Stimulated activated CD4-positive, alpha-beta T cell treated with anti-CD3 and anti-CD28 coated beads, Interleukin-2, amount 100 ng/mL, for 48 hours (primary cell): Measurements from ENCODE around the gene DCDC2.
"Not testable (repeated sequence)": the region's sequence is repeated elsewhere in the genome, so short reads cannot be mapped to it uniquely, and the experiment has no call there.

ENCODE experiments used
- DNase-seq, 2 donors: peaks; one replicate each; pipeline ENCODE4 v3.0.0-alpha.2; 2020

DCDC2 gene

DNA sequence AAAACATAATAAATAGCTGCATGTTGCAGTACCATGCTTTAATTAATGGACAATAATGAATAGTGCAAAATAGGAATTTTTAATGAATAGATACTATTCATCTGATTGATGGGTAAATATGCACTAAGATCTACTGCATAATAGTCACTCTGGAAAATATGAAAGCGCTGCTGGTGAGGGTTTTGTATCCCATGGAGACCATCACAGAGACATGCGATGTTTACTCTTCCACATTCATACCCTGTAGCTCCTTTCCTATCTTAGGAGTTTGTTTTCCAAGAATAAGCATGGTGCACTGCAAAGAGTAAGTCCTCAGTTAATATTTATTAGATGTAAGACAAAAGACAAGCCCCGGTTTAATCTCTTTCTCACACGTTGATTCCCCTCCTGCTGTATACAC lies 150.4 kb downstream of the DCDC2 start:
- DNase-seq: no peak

DNA sequence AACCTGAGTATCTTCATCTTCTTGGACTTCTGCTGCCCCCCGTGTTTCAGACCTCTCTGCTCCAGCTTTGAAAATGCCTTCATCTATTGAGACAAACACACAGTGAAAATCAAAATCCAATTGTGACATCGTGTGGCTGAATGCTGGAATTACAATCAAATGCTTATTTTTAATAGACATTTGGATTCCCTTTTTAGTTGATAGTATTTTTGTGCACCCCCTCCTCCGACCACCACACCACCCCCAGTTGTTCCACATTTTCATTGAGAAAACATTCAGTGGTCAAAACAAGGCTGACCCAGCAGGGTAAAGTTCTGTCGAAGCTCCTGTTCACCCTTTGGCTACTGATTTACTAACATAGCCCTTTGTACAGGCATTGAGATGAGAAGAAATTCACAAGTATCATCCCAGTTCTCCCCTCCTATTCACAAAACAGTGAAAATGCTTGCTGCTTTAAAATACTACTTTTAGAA lies 152.8 kb downstream of the DCDC2 start:
- DNase-seq: peak; percentile 5 to 10

DNA sequence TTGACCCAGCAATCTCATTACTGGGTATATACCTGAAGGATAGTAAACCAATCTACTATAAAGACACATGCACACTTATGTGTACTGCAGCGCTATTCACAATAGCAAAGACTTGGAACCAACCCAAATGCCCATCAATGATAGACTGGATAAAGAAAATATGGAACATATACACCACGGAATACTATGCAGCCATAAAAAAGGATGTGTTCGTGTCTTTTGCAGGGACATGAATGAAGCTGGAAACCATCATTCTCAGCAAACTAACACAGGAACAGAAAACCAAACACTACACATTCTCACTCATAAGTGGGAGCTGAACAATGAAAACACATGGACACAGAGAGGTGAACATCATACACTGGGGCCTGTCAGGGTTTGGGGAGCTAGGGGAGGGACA lies 153.7 kb downstream of the DCDC2 start:
- DNase-seq: not testable (repeated sequence)

DNA sequence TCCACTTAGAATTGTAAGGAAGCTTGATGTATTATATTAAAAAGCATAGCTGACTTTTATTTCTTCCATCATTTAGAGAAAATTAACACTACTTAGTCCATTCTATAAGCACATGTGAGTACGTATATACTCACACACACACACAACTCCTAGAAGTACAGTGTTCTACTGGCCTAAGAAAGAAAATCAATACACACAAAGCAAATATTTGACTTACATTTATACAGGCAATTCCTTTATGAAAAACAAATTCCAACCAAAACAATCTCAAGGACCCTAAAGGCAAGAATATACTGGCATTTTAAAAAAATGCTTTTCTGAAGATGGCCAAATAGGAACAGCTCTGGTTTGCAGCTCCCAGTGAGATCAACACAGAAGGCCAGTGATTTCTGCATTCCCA lies 160.0 kb downstream of the DCDC2 start:
- no peak for DNase-seq

DNA sequence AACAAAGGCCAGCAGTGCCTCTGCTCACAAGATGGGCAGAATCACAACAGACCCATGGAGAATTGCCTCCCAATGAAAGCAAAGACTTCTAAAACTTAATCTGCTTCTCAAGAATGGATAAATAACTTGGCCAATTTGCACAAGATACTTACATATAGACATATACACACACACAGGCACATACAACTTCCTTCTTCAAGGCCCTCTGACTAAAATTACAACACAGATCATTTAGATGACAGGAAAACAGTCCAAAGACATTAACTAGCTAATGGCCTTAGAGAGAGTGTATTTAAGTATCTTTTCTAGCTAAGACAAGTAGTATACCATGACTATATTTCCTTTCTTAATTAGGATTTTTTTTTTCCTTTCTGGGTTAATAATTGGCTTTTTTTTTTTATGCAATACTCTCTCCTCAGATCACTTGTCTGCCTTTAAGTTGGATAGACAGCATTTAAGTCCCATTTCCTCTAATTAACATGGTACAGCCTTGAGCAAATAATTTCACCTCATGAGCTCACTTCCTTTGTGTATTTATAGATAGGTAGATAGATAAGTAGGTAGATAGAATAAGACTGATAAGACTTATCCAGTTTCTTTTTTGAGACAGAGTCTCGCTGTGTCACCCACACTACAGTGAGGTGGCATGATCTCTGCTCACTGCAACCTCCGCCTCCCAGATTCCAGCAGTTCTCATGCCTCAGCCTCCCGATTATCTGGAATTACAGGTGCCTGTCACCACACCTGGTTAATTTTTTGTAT lies 161.8 kb downstream of the DCDC2 start:
- no peak for DNase-seq

DNA sequence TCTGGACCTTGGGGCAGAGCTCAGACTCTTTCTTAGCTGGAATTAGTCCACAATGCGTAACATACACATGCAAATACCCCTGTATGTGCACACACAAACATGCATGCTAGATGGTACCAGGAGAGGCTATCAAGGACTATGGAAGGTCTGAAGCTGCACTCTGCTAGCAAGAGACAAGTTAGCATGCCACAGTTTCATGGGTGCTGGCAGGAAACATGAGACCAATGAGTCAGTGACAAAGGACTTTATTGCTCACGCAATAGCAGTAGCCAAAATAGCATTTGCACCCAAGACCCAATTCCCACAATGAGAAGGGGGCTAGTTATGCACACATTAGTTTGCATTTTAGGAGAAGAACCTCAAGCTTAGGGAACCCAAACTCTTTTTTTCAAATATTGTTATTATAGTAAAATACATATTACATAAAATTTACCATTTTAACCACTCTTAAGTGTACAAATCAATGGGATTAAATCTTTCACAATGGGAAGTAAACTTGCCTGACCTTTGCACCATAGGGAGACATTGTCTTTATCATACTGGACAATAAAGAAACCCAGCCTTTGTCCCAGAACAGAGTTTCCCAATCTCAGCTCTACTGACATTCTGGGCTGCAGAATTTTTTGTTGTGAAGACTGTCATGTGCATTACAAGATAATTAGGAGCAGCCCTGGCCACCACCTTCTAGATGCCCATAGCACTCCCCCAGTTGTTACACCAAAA lies 162.7 kb downstream of the DCDC2 start:
- DNase-seq: no peak

DNA sequence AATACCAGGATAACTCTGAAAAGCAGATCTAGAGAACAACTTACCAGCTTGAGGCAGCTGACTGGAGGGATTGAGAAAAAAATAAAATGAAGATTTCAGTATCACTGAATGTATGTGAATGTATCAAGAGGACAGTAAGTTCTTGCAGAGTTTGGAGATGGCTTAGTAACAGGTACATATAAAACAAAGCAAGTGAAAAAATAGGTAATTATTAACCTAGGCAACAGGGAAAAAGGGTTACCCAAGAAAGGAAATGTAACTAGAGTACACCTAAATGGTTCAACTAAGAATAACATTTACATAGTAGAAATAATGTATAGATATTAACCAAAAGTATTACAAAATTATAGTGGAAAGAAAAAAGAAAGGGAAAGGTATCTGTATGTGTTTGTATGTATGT lies 164.5 kb downstream of the DCDC2 start:
- no peak for DNase-seq

DNA sequence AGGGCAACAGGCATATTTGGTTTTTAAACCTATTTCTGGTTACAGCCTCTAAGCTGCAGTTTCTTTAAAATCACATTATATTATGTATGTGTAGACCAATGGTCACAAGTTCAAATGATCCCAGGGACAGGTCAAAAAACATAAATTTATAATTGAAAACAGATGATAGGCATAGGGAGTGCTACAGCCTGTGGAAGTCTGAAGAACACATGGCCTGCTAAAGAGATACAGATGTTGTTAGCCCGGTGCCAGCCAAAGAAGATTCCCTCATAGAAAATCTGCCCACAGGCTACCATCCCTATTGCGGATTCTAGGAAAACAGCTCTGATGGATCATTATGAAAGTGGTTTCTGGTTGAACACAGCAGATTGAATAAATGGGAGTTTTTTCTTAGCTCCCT lies 166.5 kb downstream of the DCDC2 start:
- DNase-seq: no peak

DNA sequence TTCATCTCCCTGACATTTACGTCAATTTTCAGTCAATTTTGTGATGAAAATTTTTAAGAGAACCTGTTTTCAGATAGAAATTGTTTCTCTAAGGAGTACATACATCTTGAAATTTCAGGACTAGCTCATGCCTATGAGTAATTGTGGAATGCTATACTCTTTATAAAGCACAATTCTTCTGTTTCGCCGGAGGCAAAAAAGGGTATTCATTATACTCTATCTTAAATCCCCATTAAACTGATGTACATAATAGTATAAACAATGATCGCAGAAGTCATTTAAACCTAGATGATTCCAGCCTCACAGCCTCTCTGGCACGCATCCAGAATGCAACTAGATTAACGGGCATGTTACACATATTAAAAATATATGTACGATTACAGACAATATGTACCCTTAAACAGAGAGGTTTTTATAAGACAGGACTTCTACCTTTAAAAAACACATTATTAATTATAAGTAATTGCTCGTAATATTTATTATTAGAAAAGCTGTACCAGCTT lies 169.2 kb downstream of the DCDC2 start:
- DNase-seq: no peak

DNA sequence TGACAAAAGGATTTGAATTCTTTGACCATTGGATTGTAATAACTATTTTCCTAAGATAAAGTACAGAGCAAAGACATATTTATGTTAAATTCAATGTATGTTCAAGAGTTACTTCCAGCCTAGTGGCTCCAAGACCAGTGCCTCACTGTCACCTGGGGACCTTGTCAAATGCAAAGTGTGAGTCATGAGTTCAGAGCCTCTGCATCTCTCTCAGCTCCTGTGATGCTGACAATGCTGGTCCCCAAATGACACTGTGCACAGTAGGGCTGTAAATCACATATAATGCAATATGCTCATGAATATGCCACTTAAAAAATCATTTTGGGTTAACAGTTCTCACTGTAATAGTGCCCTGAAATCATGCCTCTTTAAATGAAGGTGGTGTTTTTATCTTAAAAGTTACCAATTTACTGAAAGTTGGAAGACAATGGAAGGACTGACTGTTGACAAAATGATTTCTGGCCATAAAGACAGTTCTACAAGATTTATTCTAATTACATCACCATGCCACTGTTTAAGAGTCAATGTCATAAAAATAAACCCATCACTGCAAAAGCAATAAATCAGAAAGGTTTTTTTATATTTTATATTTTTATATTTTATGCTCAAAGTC lies 169.8 kb downstream of the DCDC2 start:
- no peak for DNase-seq

DNA sequence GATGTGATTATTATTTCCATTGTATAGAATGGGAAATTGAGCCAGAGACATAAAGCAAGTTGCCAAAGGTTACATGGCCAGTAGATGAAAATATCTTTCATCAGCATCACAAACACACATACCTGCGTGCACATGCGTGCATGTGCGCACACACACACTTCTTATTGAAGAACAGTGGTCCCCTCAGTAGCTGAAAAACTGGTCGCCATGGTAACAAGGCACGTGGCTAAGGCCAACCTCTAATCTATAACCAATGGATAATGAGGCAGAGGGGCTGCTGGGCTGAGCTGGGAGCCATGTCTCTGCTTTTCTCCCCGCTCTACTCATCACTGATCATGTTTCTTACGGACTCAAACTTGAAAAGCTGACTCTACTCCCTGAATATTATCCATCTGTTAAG lies 171.5 kb downstream of the DCDC2 start:
- no peak for DNase-seq

DNA sequence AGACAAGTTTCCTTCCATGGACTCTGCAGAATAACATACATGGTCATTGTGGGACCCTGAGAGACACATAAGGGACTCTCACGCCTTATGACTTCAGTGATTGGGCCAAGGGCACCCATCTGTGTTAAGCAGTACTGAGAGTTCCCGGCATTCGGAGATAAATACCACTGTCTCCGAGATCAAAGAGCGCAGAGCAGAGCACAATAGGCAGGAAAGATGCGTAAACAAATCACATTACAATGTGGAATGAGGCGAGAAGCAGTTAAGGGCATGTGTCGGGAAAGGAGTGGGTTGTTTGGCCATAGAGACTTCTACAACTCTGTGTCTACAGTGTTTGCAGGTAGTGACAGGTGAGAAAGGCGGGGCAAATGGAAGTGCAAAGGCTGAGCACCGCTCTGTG lies 174.3 kb downstream of the DCDC2 start:
- no peak for DNase-seq

DNA sequence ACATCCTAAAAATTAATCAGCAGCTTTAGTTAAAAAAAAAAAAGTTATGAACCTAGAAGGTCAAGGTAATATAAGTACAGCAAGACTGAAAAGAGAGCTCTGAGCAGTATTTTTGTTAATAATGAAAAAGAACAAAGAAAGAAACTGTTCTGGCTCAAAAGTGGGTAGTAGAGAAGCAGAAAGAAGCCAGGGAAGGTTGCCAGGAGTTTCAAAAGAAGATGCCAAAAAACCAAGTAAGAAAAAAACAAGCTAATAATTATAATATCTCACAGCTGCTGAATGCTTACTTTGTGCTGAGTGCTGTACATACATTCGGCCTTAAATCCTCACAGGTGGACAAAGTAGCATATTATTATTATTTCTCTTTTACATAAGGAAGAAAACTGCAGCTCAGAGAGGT lies 200.0 kb downstream of the DCDC2 start:
- DNase-seq: no peak

DNA sequence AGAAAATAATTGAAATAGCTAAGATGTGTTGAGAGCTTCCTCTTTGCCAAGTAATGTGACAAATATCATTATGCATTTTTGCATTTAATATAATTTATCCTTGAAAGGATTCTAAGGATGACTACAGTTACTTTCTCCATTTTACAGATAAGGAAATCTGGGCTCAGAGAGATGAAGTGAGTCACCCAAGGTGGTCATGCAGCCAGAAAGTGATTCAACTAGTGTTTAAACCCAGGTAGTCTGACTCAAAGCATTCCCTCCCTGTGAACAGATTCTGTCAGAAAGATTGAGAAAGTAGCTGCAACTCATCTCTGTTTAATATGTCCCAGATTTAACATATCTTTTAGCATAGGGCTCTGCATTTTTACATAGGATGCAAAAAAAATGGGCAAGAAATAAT lies 203.7 kb downstream of the DCDC2 start:
- DNase-seq: no peak

DNA sequence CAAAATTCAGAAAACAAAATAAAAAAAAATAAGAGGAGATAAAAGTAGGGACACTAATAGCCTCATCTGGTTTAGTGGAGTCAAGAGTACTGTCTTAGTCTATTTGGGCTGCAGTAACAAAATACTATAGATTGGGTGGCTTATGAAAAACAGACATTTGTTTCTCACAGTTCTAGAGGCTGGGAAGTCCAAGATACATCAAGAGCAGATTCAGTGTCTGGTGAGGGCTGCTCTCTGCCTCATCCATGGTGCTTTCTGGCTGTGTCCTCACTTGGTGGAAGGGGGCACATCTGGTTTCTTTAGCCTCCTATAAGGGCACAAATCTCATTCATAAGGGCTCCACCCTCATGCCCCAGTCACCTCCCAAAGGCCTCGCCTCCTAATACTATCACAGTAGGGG lies 205.8 kb downstream of the DCDC2 start:
- DNase-seq: no peak

DNA sequence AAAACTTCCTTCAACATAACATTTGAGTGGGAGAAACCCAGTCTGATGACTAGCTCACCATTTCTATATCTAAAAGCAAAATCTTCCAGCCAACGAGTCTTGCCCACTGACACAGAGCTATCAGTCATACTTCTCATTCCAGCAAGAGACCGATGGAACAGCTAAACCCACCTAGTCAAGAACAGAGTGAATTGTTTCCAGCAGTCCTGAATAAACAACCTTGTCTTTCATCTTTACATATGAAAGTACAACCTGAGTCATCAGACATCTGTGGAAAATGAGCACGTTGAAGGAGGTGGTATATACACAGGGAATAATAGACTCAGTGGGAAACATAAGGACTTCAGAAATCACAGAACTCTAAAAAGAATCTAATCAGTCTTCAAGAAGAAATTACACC lies 208.0 kb downstream of the DCDC2 start:
- no peak for DNase-seq

DNA sequence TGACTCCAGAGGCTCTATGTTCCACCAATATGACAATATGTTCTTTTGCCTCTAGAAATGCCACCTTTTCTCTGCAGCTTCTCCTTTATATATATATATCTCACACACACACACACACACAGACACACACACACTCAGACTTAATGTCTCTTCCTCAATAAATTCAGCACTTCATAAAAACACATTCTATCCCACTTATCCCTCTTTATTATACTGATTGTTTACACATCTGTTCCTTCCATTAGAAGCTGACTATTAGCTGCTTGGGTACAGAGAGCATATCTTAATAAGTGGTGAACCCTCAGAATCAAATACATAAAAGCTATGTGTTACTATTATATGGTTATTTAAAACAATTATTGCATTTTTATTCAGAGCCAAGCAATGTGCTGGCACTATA lies 208.6 kb downstream of the DCDC2 start:
- DNase-seq: no peak

DNA sequence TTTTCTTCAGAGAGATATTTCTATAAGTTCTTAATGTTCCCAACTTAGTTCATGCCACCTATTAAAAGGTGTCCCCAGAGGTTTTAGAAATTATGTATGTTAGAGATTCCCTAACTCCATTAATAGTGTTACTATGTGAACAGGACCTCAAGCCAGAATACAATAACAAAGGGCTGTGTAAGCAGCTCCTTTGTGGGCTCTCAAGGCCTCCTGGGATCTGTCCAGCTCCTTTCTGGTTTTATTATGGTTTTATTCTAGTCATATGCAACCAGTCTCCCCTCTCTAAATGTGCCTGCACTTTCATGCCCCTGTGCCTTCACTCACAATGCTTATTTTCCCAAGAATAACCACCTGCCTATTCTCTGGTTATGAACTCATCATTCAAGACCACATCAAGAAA lies 209.2 kb downstream of the DCDC2 start:
- DNase-seq: no peak

DNA sequence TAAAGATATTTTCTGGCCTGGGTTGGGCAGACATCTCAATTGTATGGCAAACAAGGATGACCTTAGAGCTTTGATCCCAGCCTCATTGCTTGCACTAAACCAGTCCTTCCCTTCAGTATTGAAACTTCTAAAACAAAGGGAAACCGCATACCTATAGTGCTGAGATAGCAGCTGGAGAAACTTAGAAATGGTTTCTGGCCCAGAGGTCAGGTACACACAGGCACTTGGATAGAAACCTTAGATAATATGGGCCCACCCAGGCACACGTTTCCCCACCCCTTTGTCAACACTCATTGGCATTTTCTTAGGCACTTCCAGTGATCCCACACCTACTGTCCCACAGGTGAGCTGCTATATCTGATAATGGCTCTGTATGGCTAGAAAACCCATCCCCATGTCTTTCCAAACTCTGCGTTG lies 209.7 kb downstream of the DCDC2 start:
- DNase-seq: no peak

DNA sequence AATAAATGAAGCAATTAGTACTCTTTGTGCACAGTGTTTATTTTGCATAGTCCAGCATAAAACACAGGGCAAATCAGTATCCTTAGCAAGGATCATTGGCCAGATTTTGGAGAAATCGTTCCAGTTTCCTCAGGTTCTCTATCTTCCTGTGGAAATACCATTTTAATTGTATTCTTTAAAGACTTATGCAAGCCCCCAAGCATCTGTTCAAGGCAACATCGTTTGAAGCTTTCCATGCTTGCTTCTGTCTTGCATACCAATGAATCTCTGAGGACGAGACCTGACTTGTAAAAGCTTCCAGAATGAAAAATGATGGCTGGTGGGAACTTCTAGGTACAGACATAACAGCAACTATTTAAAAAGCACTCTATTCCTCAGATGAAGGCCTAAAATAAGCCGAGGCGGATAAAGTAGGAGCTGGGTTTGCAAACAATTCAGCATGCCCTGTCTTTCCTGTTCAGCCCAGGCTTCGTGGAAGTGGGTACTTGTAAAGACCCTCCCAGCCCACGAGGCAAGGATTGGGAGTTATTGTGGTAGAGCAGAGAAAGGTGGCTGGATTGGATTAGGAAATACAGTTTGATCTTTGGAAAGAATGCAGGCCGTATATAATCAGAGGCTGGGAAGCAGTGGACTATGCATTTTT lies 210.2 kb downstream of the DCDC2 start:
- no peak for DNase-seq

DNA sequence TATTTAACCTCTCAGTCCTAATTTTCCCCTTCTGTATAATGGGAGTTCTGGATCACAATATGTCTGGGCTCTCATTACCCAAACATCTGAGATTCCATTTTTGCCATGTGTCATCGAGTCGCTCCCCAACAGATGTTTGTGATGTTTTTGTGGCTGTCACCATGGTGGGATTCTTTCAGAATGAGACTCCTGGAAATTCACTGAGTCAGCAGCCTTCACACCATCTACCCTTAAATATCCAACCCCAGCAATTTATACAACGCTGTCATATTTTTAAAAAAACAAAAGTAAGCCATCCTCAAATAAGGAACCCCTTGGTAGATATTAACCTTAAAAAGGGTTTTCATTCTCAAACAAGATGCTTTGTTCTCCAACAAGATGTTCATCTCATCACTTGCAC lies 211.0 kb downstream of the DCDC2 start:
- no peak for DNase-seq

DNA sequence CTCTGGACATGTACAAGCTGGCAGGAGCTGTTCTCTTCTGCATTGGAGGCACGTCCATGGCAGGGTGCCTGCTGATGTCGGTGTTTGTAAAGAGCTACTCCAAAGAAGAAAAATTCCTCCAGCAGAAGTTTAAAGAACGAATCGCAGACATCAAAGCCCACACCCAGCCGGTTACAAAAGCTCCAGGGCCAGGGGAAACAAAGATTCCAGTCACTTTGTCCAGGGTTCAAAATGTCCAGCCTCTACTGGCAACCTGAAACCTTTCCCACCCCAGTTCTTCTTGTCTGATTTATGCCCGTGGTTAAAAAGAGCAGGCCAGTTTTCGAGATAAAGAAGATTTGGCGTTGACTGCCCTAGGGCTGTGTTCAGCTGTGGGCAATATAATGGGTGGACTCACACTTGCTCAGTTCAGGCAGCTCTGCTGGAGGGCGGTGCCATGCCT lies 212.1 kb downstream of the DCDC2 start:
- no peak for DNase-seq

DNA sequence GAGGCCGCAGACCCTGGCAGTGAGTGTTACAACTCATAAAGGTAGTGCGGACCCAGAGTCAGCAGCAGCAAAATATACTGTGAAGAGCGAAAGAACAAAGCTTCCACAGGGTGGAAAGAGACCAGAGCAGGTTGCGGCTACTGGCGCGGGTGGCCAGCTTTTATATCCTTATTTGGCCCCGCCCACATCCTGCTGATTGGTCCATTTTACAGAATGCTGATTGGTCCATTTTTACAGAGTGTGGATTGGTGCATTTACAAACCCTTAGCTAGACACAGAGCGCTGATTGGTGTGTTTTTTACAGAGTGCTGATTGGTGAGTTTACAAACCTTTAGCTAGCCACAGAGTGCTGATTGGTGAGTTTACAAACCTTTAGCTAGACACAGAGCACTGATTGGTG lies 215.1 kb downstream of the DCDC2 start:
- DNase-seq: not testable (repeated sequence)
